WTC11 (cell line): ENCODE results near the gene CDH20. TPM values are rescaled to one million over a fixed set of nuclear protein-coding genes. Genes with fewer than 3 reads are reported as not detected.

Experiments
- ATAC-seq: fragments of 200-7000 bp; cut with Tn5 transposase; 2 replicates; pipeline ENCODE4 v1.10.0; 2021; ENCODE audit warnings: mild to moderate bottlenecking, moderate library complexity
- CTCF ChIA-PET: fragments of 300-600 bp; sonication (Branson Sonifier 250); formaldehyde crosslinking; loops from one replicate; lab custom pipeline; 2021; ENCODE audit warnings: antibody characterized with exemption; lab: Charles Lee
- POLR2A ChIA-PET: fragments of 350-600 bp; sonication (Branson Sonifier 250); formaldehyde crosslinking; loops from one replicate; lab custom pipeline; 2021; ENCODE audit warnings: antibody characterized with exemption; lab: Charles Lee
- DNase-seq: peaks from one replicate; pipeline ENCODE4 v3.0.0; 2021; ENCODE audit warnings: low spot score
- H3K27ac Mint-ChIP-seq: 2 replicates; pipeline ENCODE4 v1.8.0; 2021; ENCODE audit warnings: mixed read lengths
- H3K27me3 Mint-ChIP-seq: 2 replicates; pipeline ENCODE4 v1.8.0; 2021; ENCODE audit warnings: low read depth, mild to moderate bottlenecking, moderate library complexity, mixed read lengths
- H3K36me3 Mint-ChIP-seq: 2 replicates; pipeline ENCODE4 v1.8.0; 2021; ENCODE audit warnings: mixed read lengths
- H3K4me1 Mint-ChIP-seq: 2 replicates; pipeline ENCODE4 v1.8.0; 2022; ENCODE audit warnings: mixed read lengths
- H3K4me3 Mint-ChIP-seq: 2 replicates; pipeline ENCODE4 v1.8.0; 2021; ENCODE audit warnings: mild to moderate bottlenecking, moderate library complexity, mixed read lengths
- H3K9me3 Mint-ChIP-seq: 2 replicates; pipeline ENCODE4 v1.8.0; 2021; ENCODE audit warnings: mixed read lengths
- ELF4 ChIP-seq: sonication (generic); formaldehyde crosslinking; IDR thresholded peaks from 2 replicates; pipeline ENCODE4 v1.8.1; 2022; ENCODE audit warnings: low read depth, mild to moderate bottlenecking, moderate library complexity, missing genetic modification reagents
- ETV6 ChIP-seq: sonication (generic); formaldehyde crosslinking; IDR thresholded peaks from 2 replicates; pipeline ENCODE4 v1.8.1; 2022; ENCODE audit warnings: mild to moderate bottlenecking, missing genetic modification reagents
- FOXP1 ChIP-seq: sonication (generic); formaldehyde crosslinking; IDR thresholded peaks from 2 replicates; pipeline ENCODE4 v1.8.0; 2022; ENCODE audit warnings: missing genetic modification reagents, mild to moderate bottlenecking, moderate library complexity, borderline replicate concordance
- JAZF1 ChIP-seq: fragments of 250-450 bp; sonication (Bioruptor Pico); IDR thresholded peaks from 2 replicates; pipeline ENCODE4 v1.9.0; 2021; ENCODE audit warnings: moderate library complexity, mild to moderate bottlenecking, inconsistent platforms
- MYBL2 ChIP-seq: sonication (generic); formaldehyde crosslinking; IDR thresholded peaks from 2 replicates; pipeline ENCODE4 v1.8.1; 2023; ENCODE audit warnings: mild to moderate bottlenecking, moderate library complexity, missing genetic modification reagents
- NFATC4 ChIP-seq: fragments of 250-450 bp; sonication (Bioruptor Pico); IDR thresholded peaks from 2 replicates; pipeline ENCODE4 v1.9.0; 2021; ENCODE audit warnings: mild to moderate bottlenecking
- RORB ChIP-seq: fragments of 250-450 bp; sonication (Bioruptor Pico); IDR thresholded peaks from 2 replicates; pipeline ENCODE4 v1.9.0; 2021; ENCODE audit warnings: mild to moderate bottlenecking
- SMAD3 ChIP-seq: sonication (generic); formaldehyde crosslinking; IDR thresholded peaks from 2 replicates; pipeline ENCODE4 v1.8.0; 2022; ENCODE audit warnings: missing genetic modification reagents, mild to moderate bottlenecking, borderline replicate concordance
- SMAD4 ChIP-seq: sonication (generic); formaldehyde crosslinking; IDR thresholded peaks from 2 replicates; pipeline ENCODE4 v1.8.0; 2022; ENCODE audit warnings: mild to moderate bottlenecking, missing genetic modification reagents
- TCF7 ChIP-seq: sonication (generic); formaldehyde crosslinking; IDR thresholded peaks from 2 replicates; pipeline ENCODE4 v1.8.0; 2022; ENCODE audit warnings: mild to moderate bottlenecking, low read depth, missing genetic modification reagents, moderate library complexity
- ZNF263 ChIP-seq: sonication (generic); formaldehyde crosslinking; IDR thresholded peaks from 2 replicates; pipeline ENCODE4 v1.8.1; 2022; ENCODE audit warnings: low read depth, mild to moderate bottlenecking, moderate library complexity, missing genetic modification reagents
- ZNF416 ChIP-seq: fragments of 250-450 bp; sonication (Bioruptor Pico); IDR thresholded peaks from 2 replicates; pipeline ENCODE4 v1.9.0; 2021; ENCODE audit warnings: mild to moderate bottlenecking, inconsistent platforms
- total RNA-seq: library from RNA; stranded (reverse); gene quantifications from 3 replicates; pipeline ENCODE4 v1.2.3, GENCODE V29; 2021
- TF ChIP-seq, protein P1 (sequence below): sonication (generic); formaldehyde crosslinking; conservative IDR thresholded peaks from 2 replicates; pipeline ENCODE4 v1.8.1; 2022; ENCODE audit warnings: mild to moderate bottlenecking, missing genetic modification reagents
- TF ChIP-seq, protein P2 (sequence below): sonication (generic); formaldehyde crosslinking; IDR thresholded peaks from 2 replicates; pipeline ENCODE4 v1.8.1; 2022; ENCODE audit warnings: missing genetic modification reagents, borderline replicate concordance
- TF ChIP-seq, protein P3 (sequence below): sonication (generic); formaldehyde crosslinking; IDR thresholded peaks from 2 replicates; pipeline ENCODE4 v1.8.1; 2022; ENCODE audit warnings: low read depth, missing genetic modification reagents, borderline replicate concordance
- TF ChIP-seq, protein P4 (sequence below): sonication (generic); formaldehyde crosslinking; IDR thresholded peaks from 2 replicates; pipeline ENCODE4 v1.8.0; 2022; ENCODE audit warnings: mild to moderate bottlenecking, missing genetic modification reagents
- TF ChIP-seq, protein P5 (sequence below): sonication (generic); formaldehyde crosslinking; IDR thresholded peaks from 2 replicates; pipeline ENCODE4 v1.8.0; 2022; ENCODE audit warnings: mild to moderate bottlenecking, missing genetic modification reagents

The CDH20 gene
- total RNA-seq, 1 experiment from 2014 or later = 0.39 TPM

DNA sequence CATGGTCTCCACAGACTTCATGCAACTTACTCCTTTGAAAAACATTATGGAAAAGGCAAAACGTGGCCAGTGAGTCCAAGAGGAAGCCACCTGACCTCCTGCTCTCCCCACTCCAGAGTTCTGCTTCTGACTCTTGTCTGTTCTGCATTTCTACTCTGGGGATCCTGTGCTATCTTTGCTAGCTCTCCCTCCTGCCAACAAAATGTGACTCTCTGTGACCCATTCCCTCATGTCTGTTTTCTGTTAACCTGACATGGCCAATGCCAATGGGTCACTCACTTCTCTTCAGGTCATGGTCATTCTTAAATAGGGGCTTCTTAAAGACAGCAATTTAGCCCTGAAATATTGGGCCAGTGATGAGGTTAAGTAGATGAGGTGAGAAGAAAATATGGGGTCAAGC lies 210.3 kb downstream of the CDH20 start:
- TF ChIP-seq, protein P1, sequence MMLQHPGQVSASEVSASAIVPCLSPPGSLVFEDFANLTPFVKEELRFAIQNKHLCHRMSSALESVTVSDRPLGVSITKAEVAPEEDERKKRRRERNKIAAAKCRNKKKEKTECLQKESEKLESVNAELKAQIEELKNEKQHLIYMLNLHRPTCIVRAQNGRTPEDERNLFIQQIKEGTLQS = no peak
- no peak for TF ChIP-seq RORB (CRISPR knock-in tag)
- TF ChIP-seq, all 79 proteins: peak for 0
- ChIA-PET CTCF (interaction anchor here (0.8 kb wide), 1 partner anchor 39 kb away, joined by 3 read pairs; no protein-coding TSS in a partner anchor), POLR2A (no interaction called here)
- H3K36me3 Mint-ChIP-seq = no peaks in the 10 kb centered on the region
- no peaks in the 10 kb centered on the region for H3K27me3 Mint-ChIP-seq
- DNase-seq (no peak), ATAC-seq (no peak)
- no peak overlapping the region for H3K27ac Mint-ChIP-seq
- no peak overlapping the region for H3K4me3 Mint-ChIP-seq
- H3K4me1 Mint-ChIP-seq = peaks cover 4% of the 10 kb centered on the region
- peaks cover 9% of the 10 kb centered on the region for H3K9me3 Mint-ChIP-seq

DNA sequence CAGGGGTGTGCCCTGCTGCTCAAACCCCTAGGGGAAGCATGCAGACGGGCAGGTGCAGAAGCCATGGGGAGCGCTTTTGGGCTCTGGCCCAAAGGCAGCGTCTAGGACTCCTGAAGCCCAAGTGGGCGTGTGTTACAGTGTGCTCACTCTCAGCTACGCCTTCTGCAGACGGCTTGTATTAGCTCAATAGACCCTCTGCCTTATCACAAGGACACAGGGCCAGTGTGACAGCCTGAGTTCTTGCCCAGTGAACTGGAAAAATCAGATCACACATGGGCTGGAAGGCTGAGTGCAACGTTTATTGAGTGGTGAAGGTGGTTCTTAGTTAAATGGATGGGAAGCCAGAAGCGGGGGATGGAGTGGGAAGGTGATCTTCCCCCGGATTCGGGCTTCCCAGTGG lies 210.9 kb downstream of the CDH20 start:
- H3K36me3 Mint-ChIP-seq = no peaks in the 10 kb centered on the region
- POLR2A ChIA-PET = no interaction called here
- no peak overlapping the region for H3K27ac Mint-ChIP-seq
- H3K4me3 Mint-ChIP-seq = no peak overlapping the region
- peaks cover 4% of the 10 kb centered on the region for H3K4me1 Mint-ChIP-seq
- H3K9me3 Mint-ChIP-seq = peaks cover 9% of the 10 kb centered on the region
- no peak for TF ChIP-seq TCF7 (CRISPR knock-in tag)
- TF ChIP-seq, protein P2, sequence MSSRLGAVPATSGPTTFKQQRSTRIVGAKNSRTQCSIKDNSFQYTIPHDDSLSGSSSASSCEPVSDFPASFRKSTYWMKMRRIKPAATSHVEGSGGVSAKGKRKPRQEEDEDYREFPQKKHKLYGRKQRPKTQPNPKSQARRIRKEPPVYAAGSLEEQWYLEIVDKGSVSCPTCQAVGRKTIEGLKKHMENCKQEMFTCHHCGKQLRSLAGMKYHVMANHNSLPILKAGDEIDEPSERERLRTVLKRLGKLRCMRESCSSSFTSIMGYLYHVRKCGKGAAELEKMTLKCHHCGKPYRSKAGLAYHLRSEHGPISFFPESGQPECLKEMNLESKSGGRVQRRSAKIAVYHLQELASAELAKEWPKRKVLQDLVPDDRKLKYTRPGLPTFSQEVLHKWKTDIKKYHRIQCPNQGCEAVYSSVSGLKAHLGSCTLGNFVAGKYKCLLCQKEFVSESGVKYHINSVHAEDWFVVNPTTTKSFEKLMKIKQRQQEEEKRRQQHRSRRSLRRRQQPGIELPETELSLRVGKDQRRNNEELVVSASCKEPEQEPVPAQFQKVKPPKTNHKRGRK = no peak
- no peak for TF ChIP-seq ETV6 (CRISPR knock-in tag)
- TF ChIP-seq ZNF416 = no peak
- TF ChIP-seq NFATC4 = no peak
- no peak for TF ChIP-seq SMAD3 (CRISPR knock-in tag)
- TF ChIP-seq, protein P3, sequence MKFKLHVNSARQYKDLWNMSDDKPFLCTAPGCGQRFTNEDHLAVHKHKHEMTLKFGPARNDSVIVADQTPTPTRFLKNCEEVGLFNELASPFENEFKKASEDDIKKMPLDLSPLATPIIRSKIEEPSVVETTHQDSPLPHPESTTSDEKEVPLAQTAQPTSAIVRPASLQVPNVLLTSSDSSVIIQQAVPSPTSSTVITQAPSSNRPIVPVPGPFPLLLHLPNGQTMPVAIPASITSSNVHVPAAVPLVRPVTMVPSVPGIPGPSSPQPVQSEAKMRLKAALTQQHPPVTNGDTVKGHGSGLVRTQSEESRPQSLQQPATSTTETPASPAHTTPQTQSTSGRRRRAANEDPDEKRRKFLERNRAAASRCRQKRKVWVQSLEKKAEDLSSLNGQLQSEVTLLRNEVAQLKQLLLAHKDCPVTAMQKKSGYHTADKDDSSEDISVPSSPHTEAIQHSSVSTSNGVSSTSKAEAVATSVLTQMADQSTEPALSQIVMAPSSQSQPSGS = no peak
- H3K27me3 Mint-ChIP-seq = no peaks in the 10 kb centered on the region
- CTCF ChIA-PET = interaction anchor here (0.5 to 0.7 kb wide), 2 partner anchors 11 to 624 kb away, joined by 3 to 4 read pairs; no protein-coding TSS in a partner anchor
- ATAC-seq = no peak
- no peak for DNase-seq

DNA sequence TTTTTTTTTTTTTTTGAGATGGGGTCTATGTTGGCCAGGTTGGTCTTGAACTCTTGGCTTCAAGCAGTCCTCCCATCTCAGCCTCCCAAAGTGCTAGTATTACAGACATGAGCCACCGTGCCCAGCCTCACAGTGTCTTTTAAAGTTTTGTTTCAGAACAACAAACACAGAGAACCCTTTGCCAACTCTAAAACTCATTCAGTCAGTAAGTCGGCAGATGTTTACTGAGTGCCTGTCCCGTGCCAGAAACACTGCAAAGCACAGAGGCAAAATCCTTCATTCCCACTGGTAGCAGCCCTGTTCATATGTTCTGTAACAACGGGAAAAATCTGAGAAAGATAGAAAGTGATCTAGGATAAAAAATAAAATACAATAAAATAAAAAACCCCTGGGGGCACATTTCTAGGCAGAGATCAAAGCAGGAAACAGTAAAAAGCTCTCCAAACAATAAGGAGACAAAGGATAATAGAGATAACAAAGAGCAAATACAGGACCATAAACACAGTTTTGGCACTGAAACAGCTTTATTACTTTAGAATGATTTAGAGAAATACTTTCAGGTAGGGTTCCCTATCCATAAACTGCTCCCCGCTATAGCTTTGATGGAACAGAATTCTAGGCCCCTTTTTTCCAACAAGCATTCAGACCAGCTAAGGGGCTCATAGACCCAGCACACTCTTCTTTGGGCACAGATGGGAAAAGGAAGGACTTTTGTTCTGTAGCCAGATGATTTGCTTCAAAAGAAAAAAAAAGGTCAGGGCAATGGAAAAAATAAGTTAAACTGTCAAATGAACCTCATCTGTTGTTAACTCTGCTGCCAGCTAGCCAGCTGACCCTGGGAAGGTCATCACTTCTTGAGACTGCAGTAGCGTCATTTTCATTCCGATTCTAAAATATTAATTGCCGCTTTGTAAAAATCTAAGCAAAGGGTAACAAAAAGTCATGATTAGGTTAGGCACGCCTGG lies 212.3 kb downstream of the CDH20 start:
- Mint-ChIP-seq H3K27me3 (no peaks in the 10 kb centered on the region), H3K27ac (no peak overlapping the region), H3K4me1 (peaks cover 4% of the 10 kb centered on the region), H3K36me3 (no peaks in the 10 kb centered on the region), H3K4me3 (no peak overlapping the region), H3K9me3 (peaks cover 7% of the 10 kb centered on the region)
- POLR2A ChIA-PET = no interaction called here
- TF ChIP-seq, protein P4, sequence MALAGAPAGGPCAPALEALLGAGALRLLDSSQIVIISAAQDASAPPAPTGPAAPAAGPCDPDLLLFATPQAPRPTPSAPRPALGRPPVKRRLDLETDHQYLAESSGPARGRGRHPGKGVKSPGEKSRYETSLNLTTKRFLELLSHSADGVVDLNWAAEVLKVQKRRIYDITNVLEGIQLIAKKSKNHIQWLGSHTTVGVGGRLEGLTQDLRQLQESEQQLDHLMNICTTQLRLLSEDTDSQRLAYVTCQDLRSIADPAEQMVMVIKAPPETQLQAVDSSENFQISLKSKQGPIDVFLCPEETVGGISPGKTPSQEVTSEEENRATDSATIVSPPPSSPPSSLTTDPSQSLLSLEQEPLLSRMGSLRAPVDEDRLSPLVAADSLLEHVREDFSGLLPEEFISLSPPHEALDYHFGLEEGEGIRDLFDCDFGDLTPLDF = no peak
- TF ChIP-seq ELF4 (CRISPR knock-in tag) (no peak), NFATC4 (no peak), ZNF263 (CRISPR knock-in tag) (no peak), FOXP1 (CRISPR knock-in tag) (no peak), MYBL2 (CRISPR knock-in tag) (no peak), JAZF1 (CRISPR knock-in tag) (no peak), SMAD4 (CRISPR knock-in tag) (no peak)
- TF ChIP-seq, protein P5, sequence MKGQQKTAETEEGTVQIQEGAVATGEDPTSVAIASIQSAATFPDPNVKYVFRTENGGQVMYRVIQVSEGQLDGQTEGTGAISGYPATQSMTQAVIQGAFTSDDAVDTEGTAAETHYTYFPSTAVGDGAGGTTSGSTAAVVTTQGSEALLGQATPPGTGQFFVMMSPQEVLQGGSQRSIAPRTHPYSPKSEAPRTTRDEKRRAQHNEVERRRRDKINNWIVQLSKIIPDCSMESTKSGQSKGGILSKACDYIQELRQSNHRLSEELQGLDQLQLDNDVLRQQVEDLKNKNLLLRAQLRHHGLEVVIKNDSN (CRISPR knock-in tag) = no peak
- DNase-seq = no peak
- ATAC-seq = no peak
- CTCF ChIA-PET = no interaction called here
